ENCODE results near the gene ZNF362.

ZNF362 gene

DNA sequence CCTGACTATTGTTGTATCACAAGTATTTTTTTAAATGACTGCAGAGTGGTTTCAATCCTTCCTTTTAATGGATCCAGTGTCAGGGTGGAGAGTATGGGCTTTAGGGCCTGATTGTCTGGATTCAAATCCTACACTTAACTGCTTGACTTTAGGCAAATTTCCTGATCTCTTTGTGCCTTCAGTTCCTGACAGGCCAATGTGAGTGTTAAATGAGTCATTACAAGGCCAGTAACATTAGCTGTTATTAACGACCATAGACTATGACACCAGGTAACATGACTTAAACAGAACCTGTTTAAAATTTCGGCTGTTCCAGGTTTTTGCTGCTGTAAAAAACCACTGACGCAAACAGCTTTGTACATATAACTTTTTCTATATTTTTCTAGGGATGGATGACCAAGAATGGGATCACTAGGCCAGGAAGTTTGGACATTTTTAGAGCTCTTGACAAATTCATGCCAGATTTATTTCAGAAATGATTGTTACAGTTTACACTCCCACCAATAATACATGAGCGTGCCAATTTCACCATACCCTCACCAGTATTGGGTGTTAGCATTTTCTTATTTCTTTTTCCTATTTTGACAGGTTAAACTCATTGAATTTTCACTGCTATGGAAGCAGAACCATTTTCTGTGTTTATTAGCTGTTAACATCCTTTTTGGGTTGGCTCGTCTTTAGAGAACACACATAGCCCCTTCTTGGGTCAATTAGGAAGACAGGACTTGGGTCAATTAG, 11.3 kb downstream of the ZNF362 start:
- DNase-seq (ENCODE audit: low spot score) (no peak), FAIRE-seq (no peak)

DNA sequence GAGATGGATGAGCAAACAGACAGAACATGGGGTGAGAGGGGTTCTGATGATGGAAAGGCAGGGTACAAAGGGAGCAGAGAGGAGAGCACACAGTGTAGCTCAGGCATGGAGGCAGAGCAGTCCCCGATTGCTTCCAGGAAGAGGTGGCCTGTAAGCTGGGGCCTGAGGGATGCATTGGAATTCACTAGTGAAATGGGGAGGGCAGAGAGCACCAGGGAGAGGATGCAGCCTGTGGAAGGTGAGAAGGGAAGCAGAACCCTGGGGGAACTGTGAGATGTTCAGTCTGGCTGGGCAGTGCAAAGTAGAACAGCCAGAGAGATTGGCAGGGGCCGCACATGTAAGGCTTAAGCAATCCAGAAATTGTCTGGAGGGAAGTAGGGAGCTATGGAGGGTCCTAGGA, 12.2 kb downstream of the ZNF362 start:
- DNase-seq (ENCODE audit: low spot score) (no peak), FAIRE-seq (no peak)

DNA sequence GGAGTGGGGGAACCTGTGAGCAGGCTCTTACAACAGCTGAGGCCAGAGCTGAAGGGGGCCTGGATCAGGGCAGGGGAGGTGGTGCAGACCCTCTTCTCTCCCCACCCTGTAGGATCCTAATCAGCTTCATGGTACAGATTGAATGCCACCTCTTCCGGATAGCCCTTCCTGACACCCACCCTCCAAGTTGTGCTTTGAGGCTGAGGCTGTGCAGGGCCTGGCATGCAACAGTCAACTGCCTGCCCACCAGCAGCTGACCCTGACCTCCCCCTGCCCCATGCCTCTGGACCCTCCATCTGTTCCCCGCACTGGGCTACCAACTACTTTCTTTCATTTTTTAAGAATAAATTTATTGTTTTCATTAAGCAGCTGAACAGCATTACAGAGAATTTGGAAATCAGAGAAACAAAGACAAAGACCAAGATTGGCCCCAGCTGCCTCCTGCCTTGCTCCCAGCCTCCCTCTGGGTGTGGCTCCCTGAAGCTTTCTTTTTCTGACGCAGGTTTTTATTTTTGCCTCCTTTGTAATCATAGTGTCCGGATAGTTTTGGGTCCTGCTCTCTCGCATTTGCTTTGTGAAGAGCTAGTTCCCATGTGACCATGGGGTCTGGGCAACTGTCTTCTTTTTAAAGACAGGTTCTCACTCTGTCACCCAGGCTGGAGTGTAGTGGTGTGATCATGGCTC, 12.8 kb downstream of the ZNF362 start:
- FAIRE-seq (no peak), DNase-seq (ENCODE audit: low spot score) (no peak)

DNA sequence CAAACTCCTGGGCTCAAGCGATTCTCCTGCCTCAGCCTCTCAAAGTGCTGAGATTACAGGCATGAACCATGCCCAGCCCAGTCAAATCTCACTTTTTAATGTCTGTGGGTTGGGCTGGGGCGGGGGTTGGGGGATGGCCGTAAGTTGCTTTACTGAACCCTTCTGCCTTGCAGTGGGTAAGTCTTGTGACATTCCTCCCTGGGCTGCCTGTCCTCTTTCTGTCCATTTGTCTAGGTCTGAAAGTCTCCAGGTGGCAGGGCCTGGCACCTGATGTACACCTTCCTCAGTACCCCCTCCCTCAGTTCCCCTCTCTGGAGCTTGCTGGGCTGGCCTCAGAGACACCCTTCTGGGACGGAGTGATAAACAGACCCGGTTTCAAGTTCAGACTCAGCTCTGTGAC, 13.3 kb downstream of the ZNF362 start:
- no peak for FAIRE-seq
- DNase-seq (ENCODE audit: low spot score), result no peak

DNA sequence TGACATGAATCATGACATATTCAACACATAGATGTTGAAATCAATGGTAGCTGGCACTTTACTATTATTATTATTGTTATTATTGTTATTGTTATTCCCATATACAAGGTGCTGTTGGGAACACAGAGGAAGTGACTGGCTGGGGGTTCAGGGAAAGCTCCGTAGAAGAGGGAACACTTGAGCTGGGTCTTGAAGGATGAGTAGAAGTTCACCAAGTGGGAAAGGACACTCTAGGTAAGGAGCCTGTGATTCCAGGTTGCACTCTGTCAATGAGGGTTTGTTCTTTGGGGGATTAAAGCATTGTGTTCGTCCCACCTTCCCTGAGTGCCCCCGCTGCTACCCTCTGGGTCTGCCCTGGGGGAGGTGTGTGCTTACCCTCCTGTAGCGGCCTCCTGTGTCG, 14.1 kb downstream of the ZNF362 start:
- DNase-seq (ENCODE audit: low spot score) (no peak), FAIRE-seq (no peak)

DNA sequence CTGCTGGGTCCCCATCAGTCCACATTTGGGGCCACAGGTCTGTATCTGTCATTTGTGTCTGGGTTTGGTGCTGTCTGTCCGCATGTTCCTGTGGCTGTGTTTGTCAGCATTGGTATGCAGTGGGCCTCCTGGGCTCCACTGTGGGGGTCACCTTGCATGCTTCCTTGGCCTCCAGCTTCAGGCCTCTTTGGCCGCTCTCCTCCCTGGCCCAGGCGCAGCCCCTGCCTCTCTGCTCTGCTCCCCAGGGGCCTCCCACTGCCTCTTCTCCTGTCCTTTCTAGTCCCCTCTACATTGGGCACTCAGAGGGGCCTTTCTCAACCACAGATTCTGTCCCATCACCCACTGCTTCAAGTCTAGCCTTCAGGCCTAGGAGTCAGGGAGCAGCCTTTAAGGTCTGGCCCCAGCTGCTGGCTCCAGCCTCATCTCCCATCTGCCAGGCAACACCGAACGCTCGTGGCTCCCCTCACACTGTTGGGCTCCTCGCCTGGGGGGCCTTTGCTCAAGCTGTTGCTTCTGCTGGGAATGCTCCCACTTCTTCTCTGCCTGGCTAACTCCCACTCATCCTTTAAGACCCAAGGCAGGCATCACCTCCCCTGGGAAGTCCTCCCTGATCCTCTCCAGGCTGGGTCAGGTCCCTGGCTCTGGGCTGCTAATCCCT, 14.6 kb downstream of the ZNF362 start:
- DNase-seq (ENCODE audit: low spot score) (no peak), FAIRE-seq (no peak)

DNA sequence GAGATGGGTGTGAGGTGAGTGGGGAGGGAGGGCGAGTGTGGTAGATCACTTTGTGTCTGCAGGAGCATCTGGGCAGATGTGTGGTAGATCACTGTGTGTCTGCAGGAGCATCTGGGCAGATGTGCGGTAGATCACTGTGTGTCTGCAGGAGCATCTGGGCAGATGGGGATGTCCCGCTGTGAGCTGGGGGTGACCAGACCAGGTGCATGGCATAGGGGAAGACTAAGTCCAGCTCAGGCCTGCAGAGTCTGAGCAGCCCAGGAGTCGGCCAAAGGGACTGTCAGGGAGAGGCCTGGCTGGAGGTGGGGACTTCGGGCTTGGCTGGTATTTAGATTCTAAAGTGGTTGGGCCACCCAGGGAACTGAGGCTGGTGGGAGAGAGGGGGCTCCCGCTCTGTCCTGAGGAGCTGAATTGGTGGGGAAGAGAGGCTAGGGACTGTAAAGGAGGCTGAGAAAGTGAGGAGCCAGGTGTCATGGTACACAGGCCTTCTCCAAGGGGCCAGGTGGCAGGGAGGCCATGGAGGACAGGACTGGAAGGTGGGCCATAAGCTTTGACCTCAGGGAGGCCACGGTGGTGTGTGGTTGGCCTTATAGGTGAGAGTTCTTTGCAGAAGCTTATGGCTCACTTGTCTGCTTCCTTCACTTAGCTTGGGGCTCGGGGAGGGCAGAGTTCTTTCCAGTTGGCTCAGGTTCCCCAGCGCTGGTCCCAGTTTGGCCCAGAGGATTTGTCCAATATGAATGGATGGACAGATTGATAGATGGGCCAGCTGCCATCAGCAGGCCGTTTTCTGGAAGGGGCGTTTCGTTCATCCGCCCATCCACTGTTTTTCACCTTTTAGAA, 15.6 kb downstream of the ZNF362 start:
- FAIRE-seq (no peak), DNase-seq (ENCODE audit: low spot score) (no peak)

DNA sequence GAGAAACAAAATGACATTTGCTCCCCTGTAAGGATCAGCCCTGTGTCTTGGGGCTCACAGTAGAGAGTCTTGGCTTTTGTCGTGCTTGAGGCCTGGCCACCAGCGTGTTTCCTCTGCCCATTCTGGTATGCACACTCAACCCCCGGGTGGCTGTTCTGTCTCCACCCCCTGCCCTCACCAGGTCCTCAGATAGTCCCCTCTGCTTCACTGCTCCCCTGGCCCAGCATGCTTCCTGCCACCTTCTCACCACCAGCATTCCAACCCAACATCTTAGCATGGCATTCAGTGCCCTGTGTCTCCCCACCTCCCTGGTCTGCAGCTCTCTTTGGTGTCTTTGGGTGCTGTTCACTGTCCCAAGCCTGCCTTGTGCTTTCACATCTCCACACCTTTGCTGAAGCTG, 16.2 kb downstream of the ZNF362 start:
- no peak for FAIRE-seq
- DNase-seq (ENCODE audit: low spot score), result no peak

DNA sequence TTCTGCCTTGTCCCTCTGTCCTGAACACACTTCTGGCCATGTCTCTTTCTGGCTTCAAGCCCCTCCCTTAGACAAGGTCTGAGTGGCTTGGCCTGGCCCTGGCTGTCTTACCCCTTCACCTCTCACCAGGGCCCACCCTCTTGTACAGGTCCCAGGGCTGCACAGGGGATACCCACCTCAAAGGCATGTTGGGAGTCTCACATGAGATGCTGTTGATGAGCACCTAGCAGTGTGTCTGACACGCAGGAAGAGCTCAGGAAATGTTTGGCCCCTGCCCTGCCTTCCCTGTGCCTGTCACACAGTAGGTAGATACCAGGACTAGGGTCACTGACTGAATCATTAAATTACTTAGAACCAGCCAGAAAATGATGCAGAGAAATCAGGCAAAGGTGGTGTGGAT, 16.6 kb downstream of the ZNF362 start:
- no peak for FAIRE-seq
- no peak for DNase-seq (ENCODE audit: low spot score)

DNA sequence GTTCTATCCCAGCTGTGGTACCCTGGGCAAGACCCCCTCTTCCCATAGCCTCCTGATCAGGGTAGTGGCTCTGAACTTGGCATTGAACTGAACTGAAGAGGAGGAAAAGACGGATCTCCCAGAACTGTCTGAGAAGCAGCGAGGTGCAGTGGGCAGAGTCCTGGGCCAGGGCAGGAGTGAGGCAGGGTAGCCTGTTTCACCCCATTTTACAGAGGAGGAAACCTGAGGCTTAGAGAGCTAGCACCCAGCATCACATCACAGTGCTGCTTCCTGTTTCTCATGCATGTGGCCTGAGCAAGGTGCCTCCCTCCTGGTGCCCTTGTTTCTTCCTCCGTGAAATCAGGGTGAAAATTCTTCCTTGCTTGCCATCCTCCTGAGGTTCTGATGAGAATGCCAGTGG, 17.1 kb downstream of the ZNF362 start:
- no peak for FAIRE-seq

DNA sequence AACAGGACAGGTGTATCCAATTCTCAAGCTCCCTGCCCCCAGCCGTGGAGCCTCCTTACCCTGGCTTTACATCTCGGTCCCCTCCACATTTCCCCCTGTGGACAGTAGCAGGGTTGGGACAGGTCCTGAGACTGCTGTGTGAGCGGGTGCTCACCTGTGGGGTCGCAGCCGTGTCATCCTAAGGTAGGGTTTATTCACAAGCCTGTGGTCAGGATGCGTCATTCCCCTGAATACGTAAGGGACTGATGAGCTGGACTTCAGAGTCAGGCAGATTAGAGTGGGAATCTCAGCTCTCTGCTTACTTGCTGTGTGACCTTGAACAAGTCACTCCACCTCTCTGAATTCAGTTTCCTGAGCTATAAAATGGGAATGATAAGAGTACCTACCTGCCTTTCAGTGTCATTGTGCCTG, 17.7 kb downstream of the ZNF362 start:
- FAIRE-seq (peak; percentile 30), DNase-seq (ENCODE audit: low spot score) (no peak)

More for the DNA sequence above, 17.1 kb downstream of the ZNF362 start:
- no peak for DNase-seq (ENCODE audit: low spot score)

DNA sequence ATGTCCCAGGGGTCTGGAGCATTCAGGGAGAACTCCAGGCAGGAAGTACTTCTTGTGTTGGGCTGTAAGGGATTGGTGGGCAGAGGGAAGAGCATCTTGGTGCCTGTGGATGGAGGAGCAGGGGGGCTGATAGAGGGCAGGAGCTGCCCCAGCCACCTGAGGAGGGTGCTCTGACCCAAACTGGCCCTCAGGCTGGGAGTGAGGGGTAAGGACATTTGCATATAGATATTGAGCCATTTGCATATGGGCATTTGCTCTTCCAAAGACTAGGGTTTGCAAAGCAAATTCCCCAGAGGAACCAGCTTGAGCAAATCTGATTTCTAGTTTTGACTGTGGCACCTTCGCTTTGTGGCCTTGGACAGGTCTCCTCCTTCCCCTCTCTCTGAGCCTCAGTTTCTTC, 18.2 kb downstream of the ZNF362 start:
- FAIRE-seq (no peak), DNase-seq (ENCODE audit: low spot score) (no peak)

DNA sequence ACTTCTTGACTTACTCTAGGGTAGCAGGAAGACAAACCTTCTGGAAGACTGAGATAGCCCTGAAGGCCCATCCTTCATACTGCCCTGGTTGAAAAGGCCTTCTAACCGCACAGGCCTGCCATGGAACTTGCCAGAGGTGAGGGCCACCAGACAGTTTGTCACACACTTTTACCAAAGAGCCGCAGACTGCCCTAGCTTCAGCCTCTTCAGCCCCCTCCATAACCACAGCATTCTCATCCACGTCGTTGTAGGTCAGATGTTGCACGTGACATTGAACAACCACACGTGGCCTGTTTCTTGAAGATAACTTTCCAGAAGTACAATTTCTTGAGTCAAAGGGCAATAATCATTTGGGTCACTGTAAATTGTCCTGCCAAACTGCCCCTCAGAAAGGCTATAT, 18.9 kb downstream of the ZNF362 start:
- FAIRE-seq (no peak), DNase-seq (ENCODE audit: low spot score) (no peak)

DNA sequence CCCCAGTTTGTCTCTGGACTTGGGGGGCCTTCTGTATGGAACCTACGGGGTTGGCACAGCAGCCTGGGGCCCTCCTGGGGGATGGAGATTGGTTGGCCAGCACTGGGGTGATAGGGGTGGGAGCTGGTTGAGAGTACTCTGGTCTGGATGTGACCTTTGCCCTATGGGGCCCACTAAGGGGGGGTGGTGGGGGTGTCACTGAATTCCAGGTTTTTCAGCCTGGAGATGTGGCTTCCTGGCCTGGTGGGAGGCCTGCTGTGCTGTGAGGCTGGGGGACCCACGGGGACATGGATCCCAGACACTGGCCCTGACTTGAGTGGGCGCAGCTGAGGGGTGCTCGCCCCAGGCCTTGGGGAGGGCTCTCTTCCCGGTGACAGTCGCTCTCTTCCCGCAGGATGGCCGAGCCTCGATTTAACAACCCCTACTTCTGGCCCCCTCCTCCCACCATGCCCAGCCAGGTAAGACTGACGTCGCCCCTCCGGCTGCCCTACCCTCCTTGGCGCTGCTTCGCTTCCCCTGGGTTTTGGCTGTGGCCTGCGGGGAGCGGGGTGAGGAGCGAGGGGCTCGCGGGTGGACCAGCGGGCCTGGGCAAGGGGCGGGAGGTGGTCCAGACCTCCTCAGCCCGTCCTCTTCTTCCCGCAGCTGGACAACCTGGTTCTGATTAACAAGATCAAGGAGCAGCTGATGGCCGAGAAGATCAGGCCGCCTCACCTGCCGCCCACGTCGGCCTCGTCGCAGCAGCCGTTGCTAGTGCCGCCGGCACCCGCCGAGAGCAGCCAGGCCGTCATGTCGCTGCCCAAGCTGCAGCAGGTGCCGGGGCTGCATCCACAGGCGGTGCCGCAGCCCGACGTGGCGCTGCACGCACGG, 19.6 kb downstream of the ZNF362 start:
- no peak for DNase-seq (ENCODE audit: low spot score)
- no peak for FAIRE-seq

DNA sequence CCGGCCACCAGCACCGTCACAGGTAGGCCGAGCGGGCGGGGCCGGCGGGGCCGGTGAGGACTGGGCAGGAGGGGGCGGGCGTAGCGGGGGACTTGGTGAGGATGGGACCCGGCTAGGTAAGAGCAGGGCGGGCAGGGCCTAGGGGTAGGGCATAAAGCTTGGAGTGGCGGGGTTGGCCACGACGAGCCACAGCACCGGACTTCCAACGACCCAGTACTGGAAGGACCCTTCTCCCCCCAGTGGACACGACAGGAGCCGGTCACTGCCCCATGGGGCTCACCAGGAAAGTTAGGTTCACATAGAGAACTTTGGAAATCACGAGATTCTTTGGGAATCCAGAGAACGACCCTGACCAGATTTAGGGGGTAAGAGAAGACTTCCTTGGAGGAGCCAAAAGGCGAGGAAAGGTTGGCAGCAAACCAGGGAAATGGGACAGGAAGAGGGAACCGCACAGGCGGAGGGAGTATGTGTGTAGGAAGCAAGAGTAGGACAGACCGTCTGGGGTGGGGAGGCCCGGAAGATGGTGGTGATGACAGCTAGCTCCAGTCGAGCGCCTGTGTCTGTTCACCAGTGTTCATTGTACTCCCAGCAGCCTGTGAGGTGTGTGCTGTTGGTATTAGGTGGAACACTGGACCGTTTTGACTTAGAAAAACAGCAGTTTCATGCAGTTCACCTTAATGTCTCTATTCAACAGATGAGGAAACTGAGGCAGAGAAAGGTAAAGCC, 20.4 kb downstream of the ZNF362 start:
- no peak for DNase-seq (ENCODE audit: low spot score)
- no peak for FAIRE-seq

DNA sequence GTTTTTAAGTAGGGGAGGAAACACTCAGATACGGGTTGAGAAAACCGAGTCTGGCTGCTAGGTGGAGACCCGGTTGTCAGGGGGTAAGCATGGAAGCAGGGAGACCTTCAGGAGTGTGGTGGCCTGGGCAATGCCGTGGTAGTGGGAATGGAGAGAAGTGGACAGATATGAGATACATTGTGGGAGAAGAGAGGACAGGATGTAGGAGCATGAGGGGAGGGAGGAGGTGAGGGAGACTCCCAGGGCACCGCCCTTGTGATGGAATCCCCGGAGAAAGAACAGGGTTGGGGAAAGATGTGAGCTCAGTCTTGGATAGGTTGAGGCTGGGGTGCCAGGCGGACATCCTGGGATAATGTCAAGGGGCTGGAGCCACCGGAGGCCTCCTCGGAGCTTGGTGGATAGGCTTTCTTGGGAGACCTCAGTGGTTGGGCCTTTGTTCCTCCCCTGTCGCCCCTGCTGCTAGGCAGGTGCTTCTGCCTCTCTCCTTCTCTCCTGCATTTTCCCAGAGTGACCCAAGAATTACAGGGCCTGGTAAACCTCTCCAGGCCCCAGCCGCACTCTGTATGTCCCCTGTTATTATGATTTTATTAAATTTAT, 21.3 kb downstream of the ZNF362 start:
- FAIRE-seq (no peak), DNase-seq (ENCODE audit: low spot score) (no peak)

DNA sequence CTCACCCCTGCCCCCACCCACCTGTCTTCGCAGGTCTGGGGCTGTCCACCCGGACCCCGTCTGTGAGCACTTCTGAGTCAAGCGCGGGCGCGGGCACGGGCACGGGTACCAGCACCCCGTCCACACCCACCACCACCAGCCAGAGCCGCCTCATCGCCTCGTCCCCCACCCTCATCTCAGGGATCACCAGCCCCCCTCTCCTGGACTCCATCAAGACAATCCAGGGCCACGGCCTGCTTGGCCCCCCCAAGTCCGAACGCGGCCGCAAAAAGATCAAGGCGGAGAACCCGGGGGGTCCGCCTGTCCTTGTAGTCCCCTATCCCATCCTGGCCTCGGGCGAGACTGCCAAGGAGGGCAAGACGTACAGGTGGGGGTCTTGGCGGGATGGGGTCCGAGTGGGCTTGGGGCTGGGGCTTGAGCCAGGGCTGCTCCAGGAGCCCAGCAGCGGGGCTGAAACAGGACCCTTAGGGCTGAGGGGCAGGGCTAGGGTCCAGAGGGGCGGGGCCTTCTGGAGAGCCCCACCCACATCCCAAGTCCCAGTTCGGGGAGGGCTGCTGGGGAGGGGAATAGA, 23.9 kb downstream of the ZNF362 start:
- FAIRE-seq, result no peak
- no peak for DNase-seq (ENCODE audit: low spot score)

DNA sequence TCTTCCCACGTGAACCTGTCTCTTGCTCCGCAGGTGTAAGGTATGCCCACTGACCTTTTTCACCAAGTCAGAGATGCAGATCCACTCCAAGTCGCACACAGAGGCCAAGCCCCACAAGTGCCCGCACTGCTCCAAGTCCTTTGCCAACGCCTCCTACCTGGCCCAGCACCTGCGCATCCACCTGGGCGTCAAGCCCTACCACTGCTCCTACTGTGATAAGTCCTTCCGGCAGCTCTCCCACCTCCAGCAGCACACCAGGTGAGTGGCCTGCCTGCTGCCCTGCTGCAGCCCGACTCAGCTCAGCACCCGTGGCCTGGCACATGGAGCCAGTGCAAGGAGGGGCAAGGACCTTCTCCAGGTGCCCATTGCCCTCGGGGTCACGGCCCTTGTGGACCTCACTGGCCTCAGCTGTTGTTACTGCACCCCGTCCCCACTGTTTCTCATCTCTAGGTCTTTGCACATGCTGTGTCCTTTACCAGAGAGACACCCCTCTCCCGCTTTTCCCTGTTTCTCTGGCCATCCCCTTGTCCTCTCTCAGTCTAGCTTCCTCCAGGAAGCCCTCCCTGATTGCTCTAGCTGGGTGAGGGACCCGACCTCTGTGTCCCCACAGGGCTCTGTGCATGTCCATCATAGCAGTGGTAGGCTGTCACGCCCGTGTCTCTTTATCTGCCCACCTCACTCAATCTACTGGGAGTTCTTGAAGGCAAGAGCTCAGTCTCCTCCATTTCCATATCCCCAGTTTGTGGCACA, 25.4 kb downstream of the ZNF362 start:
- DNase-seq (ENCODE audit: low spot score) (no peak), FAIRE-seq (peak; percentile 27)

DNA sequence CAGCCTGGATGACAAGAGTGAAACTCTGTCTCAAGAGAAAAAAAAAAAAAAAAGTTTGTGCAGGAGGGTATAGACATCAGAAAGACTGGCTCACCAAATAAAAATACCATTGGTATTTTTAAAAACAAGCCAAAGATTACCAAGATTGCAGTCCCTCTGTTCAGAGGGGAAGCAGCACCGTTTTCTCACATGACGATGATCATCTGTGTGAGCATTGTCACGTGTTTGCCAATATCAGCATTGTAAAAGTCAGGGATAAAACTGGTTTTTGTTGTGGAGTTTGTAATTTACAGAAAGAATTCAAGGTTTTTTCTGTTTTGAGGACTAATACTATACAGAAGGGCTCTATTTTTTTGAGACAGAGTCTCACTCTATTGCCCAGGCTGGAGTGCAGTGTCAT, 26.5 kb downstream of the ZNF362 start:
- FAIRE-seq, result no peak
- DNase-seq (ENCODE audit: low spot score), result no peak

Data from urothelium cell line (cell line).